GM23338 (cell line): ENCODE results near the gene GCNT3. TPM values are rescaled to one million over a fixed set of nuclear protein-coding genes. Genes with fewer than 3 reads are reported as not detected.

Experiments used
- ATAC-seq: fragments of 200-7000 bp; cut with Tn5 transposase; 3 replicates; pipeline ENCODE4 v1.9.1; 2020
- DNase-seq: peaks from one replicate; pipeline ENCODE4 v3.0.0-alpha.2; 2015; ENCODE audit warnings: low spot score
- H2AFZ ChIP-seq: fragments of 200-600 bp; sonication (generic); 2 replicates; pipeline ENCODE4 v1.8.0; 2016; ENCODE audit warnings: antibody characterized with exemption, mild to moderate bottlenecking, moderate library complexity
- H3F3A ChIP-seq: fragments of 200-600 bp; sonication (generic); replicated peaks from 2 replicates; pipeline ENCODE4 v1.8.0; 2017; ENCODE audit warnings: antibody characterized with exemption, mixed run types, low read depth
- H3K27ac ChIP-seq: fragments of 200-600 bp; sonication (generic); 2 replicates; pipeline ENCODE4 v1.6.1; 2016; ENCODE audit warnings: low read depth
- H3K27me3 ChIP-seq: fragments of 200-600 bp; sonication (generic); 2 replicates; pipeline ENCODE4 v1.8.0; 2016; ENCODE audit warnings: mild to moderate bottlenecking, mixed run types, moderate library complexity; ENCODE audit not compliant: insufficient read depth
- H3K36me3 ChIP-seq: fragments of 200-600 bp; sonication (generic); 2 replicates; pipeline ENCODE4 v1.8.0; 2016; ENCODE audit warnings: mild to moderate bottlenecking; ENCODE audit not compliant: insufficient read depth
- H3K4me1 ChIP-seq: fragments of 200-600 bp; sonication (generic); 2 replicates; pipeline ENCODE4 v1.8.0; 2016; ENCODE audit warnings: mild to moderate bottlenecking, moderate library complexity; ENCODE audit not compliant: insufficient read depth
- H3K4me2 ChIP-seq: fragments of 200-600 bp; sonication (generic); 2 replicates; pipeline ENCODE4 v1.7.1; 2017; ENCODE audit warnings: mixed run types
- H3K4me3 ChIP-seq: fragments of 200-600 bp; sonication (generic); 2 replicates; pipeline ENCODE4 v1.6.1; 2016; ENCODE audit warnings: mixed run types
- H3K79me2 ChIP-seq: fragments of 200-600 bp; sonication (generic); replicated peaks from 2 replicates; pipeline ENCODE4 v1.8.0; 2017; ENCODE audit warnings: mild to moderate bottlenecking; ENCODE audit not compliant: insufficient read depth
- H3K9me2 ChIP-seq: fragments of 200-600 bp; sonication (generic); 2 replicates; pipeline ENCODE4 v1.8.0; 2017; ENCODE audit not compliant: insufficient read depth
- H4K20me1 ChIP-seq: fragments of 200-600 bp; sonication (generic); replicated peaks from 2 replicates; pipeline ENCODE4 v1.8.0; 2017; ENCODE audit warnings: mild to moderate bottlenecking; ENCODE audit not compliant: insufficient read depth
- H3K27ac Mint-ChIP-seq: 2 replicates; pipeline ENCODE4 v1.8.0; 2020; ENCODE audit warnings: inconsistent platforms, mild to moderate bottlenecking, moderate library complexity, mixed read lengths
- H3K27me3 Mint-ChIP-seq: 3 replicates; pipeline ENCODE4 v1.8.0; 2022; ENCODE audit warnings: low read depth, mild to moderate bottlenecking, moderate library complexity, mixed read lengths, inconsistent platforms; ENCODE audit not compliant: insufficient read depth, poor library complexity
- H3K36me3 Mint-ChIP-seq: 3 replicates; pipeline ENCODE4 v1.8.0; 2021; ENCODE audit warnings: low read depth, mild to moderate bottlenecking, inconsistent platforms, moderate library complexity, mixed read lengths
- H3K4me1 Mint-ChIP-seq: 3 replicates; pipeline ENCODE4 v1.8.0; 2020; ENCODE audit warnings: mild to moderate bottlenecking, inconsistent platforms, mixed read lengths
- H3K4me3 Mint-ChIP-seq: 3 replicates; pipeline ENCODE4 v1.8.0; 2021; ENCODE audit warnings: moderate library complexity, mild to moderate bottlenecking, inconsistent platforms, mixed read lengths
- H3K9me3 Mint-ChIP-seq: 3 replicates; pipeline ENCODE4 v1.8.0; 2020; ENCODE audit warnings: moderate library complexity, mild to moderate bottlenecking, inconsistent platforms, mixed read lengths
- CREB1 ChIP-seq: fragments of 250-450 bp; sonication (Bioruptor Pico); IDR thresholded peaks from 2 replicates; pipeline ENCODE4 v1.5.0; 2020; ENCODE audit warnings: low read depth, mild to moderate bottlenecking, moderate library complexity
- ETS1 ChIP-seq: IDR thresholded peaks from 2 replicates; pipeline ENCODE4 v1.6.1; 2016; ENCODE audit warnings: antibody characterized with exemption
- EZH2 ChIP-seq: fragments of 200-600 bp; sonication (generic); IDR thresholded peaks from one replicate; pipeline ENCODE4 v1.8.0; 2017; ENCODE audit warnings: antibody characterized with exemption, mild to moderate bottlenecking, low read depth; ENCODE audit not compliant: unreplicated experiment
- EZH2phosphoT487 ChIP-seq: fragments of 200-600 bp; sonication (generic); IDR thresholded peaks from one replicate; pipeline ENCODE4 v1.8.1; 2018; ENCODE audit warnings: antibody characterized with exemption; ENCODE audit not compliant: unreplicated experiment
- JUNB ChIP-seq: IDR thresholded peaks from one replicate; pipeline ENCODE4 v1.6.1; 2016; ENCODE audit warnings: antibody characterized with exemption; ENCODE audit not compliant: unreplicated experiment
- NANOG ChIP-seq: IDR thresholded peaks from 2 replicates; pipeline ENCODE4 v1.6.1; 2016; ENCODE audit warnings: antibody characterized with exemption, borderline replicate concordance
- POLR2AphosphoS5 ChIP-seq: IDR thresholded peaks from 2 replicates; pipeline ENCODE4 v1.6.1; 2016; ENCODE audit warnings: antibody characterized with exemption, low read depth
- STAT1 ChIP-seq: IDR thresholded peaks from one replicate; pipeline ENCODE4 v1.6.1; 2016; ENCODE audit warnings: antibody characterized with exemption; ENCODE audit not compliant: unreplicated experiment
- ZNF114 ChIP-seq: fragments of 250-450 bp; sonication (Bioruptor Pico); IDR thresholded peaks from 2 replicates; pipeline ENCODE4 v1.5.0; 2020; ENCODE audit warnings: mild to moderate bottlenecking, moderate library complexity
- ZNF331 ChIP-seq: fragments of 250-450 bp; sonication (Bioruptor Pico); IDR thresholded peaks from 2 replicates; pipeline ENCODE4 v1.5.0; 2020; ENCODE audit warnings: low read depth, mild to moderate bottlenecking, moderate library complexity
- ZNF462 ChIP-seq: fragments of 250-450 bp; sonication (Bioruptor Pico); IDR thresholded peaks from 2 replicates; pipeline ENCODE4 v1.5.0; 2020; ENCODE audit warnings: mild to moderate bottlenecking, moderate library complexity
- polyA plus RNA-seq: library from polyadenylated mRNA; unstranded; fragments of >200 nt; fragmentation: Nextera tagmentation; extraction: Ambion mirVana; gene quantifications from 2 replicates; pipeline ENCODE4 v1.2.1, GENCODE V29; 2016
- total RNA-seq: library from RNA; depleted of rRNA; stranded (reverse); fragments of >200 nt; shearing (Covaris generic); gene quantifications from 2 replicates; pipeline ENCODE4 v1.2.3, GENCODE V29; 2014
- TF ChIP-seq, protein P1 (sequence below): IDR thresholded peaks from one replicate; pipeline ENCODE4 v1.6.1; 2018; ENCODE audit warnings: antibody characterized with exemption; ENCODE audit not compliant: unreplicated experiment
- TF ChIP-seq, protein P2 (sequence below), 2 experiments: fragments of 200-600 bp in 1 of 2; sonication (generic) in 1 of 2; conservative IDR thresholded peaks; 2 replicates each; pipeline versions ENCODE4 v1.5.1 to v1.6.1; 2016 to 2017; ENCODE audit warnings: antibody characterized with exemption in 2 of 2, low read depth in 2 of 2, mild to moderate bottlenecking in 2 of 2, moderate library complexity in 1 of 2

Gene GCNT3
- total and polyA plus RNA-seq, 2 experiments from 2014 or later, result not detected

DNA sequence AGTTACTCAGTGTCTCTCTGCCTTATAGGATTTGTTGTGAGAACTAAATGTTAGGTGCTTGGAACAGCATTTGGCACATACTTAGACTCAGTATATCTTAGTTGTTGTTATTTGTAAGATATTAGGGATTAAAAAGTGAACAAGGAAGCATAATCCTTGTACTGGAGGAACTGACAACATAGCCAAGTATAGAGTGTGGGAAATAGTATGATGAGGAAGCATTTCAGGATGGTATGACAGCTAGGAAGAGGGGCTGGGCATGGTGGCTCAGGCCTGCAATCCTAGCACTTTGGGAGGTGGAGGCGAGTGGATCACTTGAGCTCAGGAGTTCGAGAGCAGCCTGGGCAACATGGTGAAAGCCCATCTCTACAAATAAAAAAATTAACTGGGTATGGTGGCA is 16.6 kb upstream of the GCNT3 start:
- Histone ChIP-seq H3F3A (no peaks in the 10 kb centered on the region), H3K4me2 (no peak overlapping the region), H3K4me1 (no peaks in the 10 kb centered on the region), H3K27ac (no peak overlapping the region), H3K9me2 (no peaks in the 10 kb centered on the region), H3K79me2 (no peaks in the 10 kb centered on the region), H4K20me1 (no peaks in the 10 kb centered on the region), H2AFZ (0 out of 2 replicates have a peak overlapping the region, but pooled peaks have one; percentile 4), H3K27me3 (no peaks in the 10 kb centered on the region), H3K4me3 (no peak overlapping the region), H3K36me3 (no peaks in the 10 kb centered on the region)
- no peak for ATAC-seq
- H3K27me3 Mint-ChIP-seq, result peaks cover 8% of the 10 kb centered on the region
- H3K27ac Mint-ChIP-seq, result no peak overlapping the region
- peaks cover under 1% of the 10 kb centered on the region; the same call in 1 of the 3 replicates for H3K9me3 Mint-ChIP-seq
- H3K4me1 Mint-ChIP-seq, result 0 out of 3 replicates have a peak, but pooled peaks cover 2% of the 10 kb centered on the region
- no peak overlapping the region for H3K4me3 Mint-ChIP-seq
- DNase-seq, result no peak
- no peak for TF ChIP-seq EZH2
- TF ChIP-seq ZNF462 (CRISPR knock-in tag), result no peak
- TF ChIP-seq CREB1 (CRISPR knock-in tag), result no peak
- TF ChIP-seq ZNF114 (CRISPR knock-in tag), result no peak
- no peak for TF ChIP-seq ETS1
- no peak for TF ChIP-seq NANOG
- TF ChIP-seq POLR2AphosphoS5, result no peak
- no peak for TF ChIP-seq STAT1
- TF ChIP-seq EZH2phosphoT487, result no peak
- TF ChIP-seq, protein P1, sequence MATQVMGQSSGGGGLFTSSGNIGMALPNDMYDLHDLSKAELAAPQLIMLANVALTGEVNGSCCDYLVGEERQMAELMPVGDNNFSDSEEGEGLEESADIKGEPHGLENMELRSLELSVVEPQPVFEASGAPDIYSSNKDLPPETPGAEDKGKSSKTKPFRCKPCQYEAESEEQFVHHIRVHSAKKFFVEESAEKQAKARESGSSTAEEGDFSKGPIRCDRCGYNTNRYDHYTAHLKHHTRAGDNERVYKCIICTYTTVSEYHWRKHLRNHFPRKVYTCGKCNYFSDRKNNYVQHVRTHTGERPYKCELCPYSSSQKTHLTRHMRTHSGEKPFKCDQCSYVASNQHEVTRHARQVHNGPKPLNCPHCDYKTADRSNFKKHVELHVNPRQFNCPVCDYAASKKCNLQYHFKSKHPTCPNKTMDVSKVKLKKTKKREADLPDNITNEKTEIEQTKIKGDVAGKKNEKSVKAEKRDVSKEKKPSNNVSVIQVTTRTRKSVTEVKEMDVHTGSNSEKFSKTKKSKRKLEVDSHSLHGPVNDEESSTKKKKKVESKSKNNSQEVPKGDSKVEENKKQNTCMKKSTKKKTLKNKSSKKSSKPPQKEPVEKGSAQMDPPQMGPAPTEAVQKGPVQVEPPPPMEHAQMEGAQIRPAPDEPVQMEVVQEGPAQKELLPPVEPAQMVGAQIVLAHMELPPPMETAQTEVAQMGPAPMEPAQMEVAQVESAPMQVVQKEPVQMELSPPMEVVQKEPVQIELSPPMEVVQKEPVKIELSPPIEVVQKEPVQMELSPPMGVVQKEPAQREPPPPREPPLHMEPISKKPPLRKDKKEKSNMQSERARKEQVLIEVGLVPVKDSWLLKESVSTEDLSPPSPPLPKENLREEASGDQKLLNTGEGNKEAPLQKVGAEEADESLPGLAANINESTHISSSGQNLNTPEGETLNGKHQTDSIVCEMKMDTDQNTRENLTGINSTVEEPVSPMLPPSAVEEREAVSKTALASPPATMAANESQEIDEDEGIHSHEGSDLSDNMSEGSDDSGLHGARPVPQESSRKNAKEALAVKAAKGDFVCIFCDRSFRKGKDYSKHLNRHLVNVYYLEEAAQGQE, result no peak
- TF ChIP-seq JUNB, result no peak
- no peak for TF ChIP-seq ZNF331 (CRISPR knock-in tag)
- TF ChIP-seq, protein P2, sequence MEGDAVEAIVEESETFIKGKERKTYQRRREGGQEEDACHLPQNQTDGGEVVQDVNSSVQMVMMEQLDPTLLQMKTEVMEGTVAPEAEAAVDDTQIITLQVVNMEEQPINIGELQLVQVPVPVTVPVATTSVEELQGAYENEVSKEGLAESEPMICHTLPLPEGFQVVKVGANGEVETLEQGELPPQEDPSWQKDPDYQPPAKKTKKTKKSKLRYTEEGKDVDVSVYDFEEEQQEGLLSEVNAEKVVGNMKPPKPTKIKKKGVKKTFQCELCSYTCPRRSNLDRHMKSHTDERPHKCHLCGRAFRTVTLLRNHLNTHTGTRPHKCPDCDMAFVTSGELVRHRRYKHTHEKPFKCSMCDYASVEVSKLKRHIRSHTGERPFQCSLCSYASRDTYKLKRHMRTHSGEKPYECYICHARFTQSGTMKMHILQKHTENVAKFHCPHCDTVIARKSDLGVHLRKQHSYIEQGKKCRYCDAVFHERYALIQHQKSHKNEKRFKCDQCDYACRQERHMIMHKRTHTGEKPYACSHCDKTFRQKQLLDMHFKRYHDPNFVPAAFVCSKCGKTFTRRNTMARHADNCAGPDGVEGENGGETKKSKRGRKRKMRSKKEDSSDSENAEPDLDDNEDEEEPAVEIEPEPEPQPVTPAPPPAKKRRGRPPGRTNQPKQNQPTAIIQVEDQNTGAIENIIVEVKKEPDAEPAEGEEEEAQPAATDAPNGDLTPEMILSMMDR (conservative IDR thresholded peaks at IDR 0.05; ENCODE audit: low read depth in 2 of 2), result no peak
- 0 out of 3 replicates have a peak, but pooled peaks cover 2% of the 10 kb centered on the region for H3K36me3 Mint-ChIP-seq
